Body of pancreas (tissue), 4 donors: Measurements from ENCODE around the gene ANKH.

Experiments used
- POLR2A ChIP-seq, 3 donors: fragments of 450-650 bp; IDR thresholded peaks; one replicate each; pipeline ENCODE4 v1.6.1; 2016; ENCODE audit warnings: antibody characterized with exemption in 3 of 3, mild to moderate bottlenecking in 2 of 3
- TF ChIP-seq, protein P1 (sequence below), 7 experiments: fragments of 450-650 bp in 4 of 7; fragments of 200-600 bp in 3 of 7; sonication (generic) in 3 of 7; IDR thresholded peaks; one replicate each; pipeline ENCODE4 v1.5.1; 2016 to 2019; ENCODE audit warnings: antibody characterized with exemption in 7 of 7

DNA sequence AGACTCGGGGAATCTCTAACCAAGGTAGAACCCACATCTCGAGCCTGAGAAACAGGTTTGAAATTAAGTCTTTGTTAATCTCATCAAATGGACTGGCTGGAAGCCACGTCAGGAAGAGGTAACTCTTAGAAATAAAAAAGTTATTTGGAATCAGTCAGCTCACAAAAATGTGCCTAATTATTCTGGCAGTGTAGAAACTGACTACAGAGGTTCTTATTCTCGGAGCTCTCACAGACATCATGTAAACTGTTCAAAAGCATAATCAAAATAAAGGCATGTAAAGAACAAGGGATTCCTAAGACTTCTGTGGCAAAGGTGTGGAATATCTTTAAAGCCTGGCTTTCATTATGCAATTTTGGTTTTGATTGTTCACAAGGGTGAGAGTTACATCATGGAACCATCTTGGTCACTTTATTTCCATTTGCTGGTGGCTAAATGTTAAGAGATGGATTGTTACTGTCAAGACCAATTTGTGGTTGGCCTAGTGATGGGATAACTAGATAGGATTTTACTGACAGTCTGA lies 121.9 kb downstream of the ANKH start:
- TF ChIP-seq POLR2A (IDR thresholded peaks at IDR 0.05) = no peak
- TF ChIP-seq, protein P1, sequence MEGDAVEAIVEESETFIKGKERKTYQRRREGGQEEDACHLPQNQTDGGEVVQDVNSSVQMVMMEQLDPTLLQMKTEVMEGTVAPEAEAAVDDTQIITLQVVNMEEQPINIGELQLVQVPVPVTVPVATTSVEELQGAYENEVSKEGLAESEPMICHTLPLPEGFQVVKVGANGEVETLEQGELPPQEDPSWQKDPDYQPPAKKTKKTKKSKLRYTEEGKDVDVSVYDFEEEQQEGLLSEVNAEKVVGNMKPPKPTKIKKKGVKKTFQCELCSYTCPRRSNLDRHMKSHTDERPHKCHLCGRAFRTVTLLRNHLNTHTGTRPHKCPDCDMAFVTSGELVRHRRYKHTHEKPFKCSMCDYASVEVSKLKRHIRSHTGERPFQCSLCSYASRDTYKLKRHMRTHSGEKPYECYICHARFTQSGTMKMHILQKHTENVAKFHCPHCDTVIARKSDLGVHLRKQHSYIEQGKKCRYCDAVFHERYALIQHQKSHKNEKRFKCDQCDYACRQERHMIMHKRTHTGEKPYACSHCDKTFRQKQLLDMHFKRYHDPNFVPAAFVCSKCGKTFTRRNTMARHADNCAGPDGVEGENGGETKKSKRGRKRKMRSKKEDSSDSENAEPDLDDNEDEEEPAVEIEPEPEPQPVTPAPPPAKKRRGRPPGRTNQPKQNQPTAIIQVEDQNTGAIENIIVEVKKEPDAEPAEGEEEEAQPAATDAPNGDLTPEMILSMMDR (IDR thresholded peaks at IDR 0.05) = no peak
